HEK293 (cell line): Measurements from ENCODE around the gene CAPN5.

Experiments used
- CTCF ChIA-PET: fragments of 350-600 bp; formaldehyde crosslinking; extraction: SDS; loops from one replicate; lab custom pipeline; 2021; ENCODE audit warnings: antibody characterized with exemption; lab: Yijun Ruan, JAX
- POLR2A ChIA-PET: fragments of 300-600 bp; formaldehyde crosslinking; extraction: SDS; loops from one replicate; lab custom pipeline; 2020; ENCODE audit warnings: antibody characterized with exemption, inconsistent platforms; lab: Yijun Ruan, JAX
- H3K27ac ChIP-seq: fragments of 200-500 bp; sonication (Bioruptor generic); 2 replicates; pipeline ENCODE4 v1.5.1; 2014; ENCODE audit warnings: low read depth, low read length, control low read depth, inconsistent platforms; ENCODE audit errors: extremely low read depth
- H3K36me3 ChIP-seq, 2 experiments: fragments of 200-500 bp in 1 of 2; sonication (Bioruptor generic) in 1 of 2; 1 replicate in 1 of 2; 2 replicates in 1 of 2; pipeline ENCODE4 v1.5.1; 2014 to 2017; ENCODE audit warnings: inconsistent platforms in 2 of 2, low read length in 2 of 2; ENCODE audit not compliant: control insufficient read depth in 2 of 2, insufficient read depth in 1 of 2
- H3K4me1 ChIP-seq: fragments of 200-500 bp; sonication (Bioruptor generic); 2 replicates; pipeline ENCODE4 v1.5.1; 2014; ENCODE audit warnings: mild to moderate bottlenecking, low read length, inconsistent platforms; ENCODE audit not compliant: control insufficient read depth, insufficient read depth
- H3K4me3 ChIP-seq: 2 replicates; pipeline ENCODE4 v1.5.1; 2011; ENCODE audit warnings: low read depth, mild to moderate bottlenecking, control low read depth, low read length, moderate library complexity
- H3K9me3 ChIP-seq: fragments of 200-500 bp; sonication (Bioruptor generic); 2 replicates; pipeline ENCODE4 v1.5.1; 2014; ENCODE audit warnings: low read depth, low read length, inconsistent platforms; ENCODE audit not compliant: control insufficient read depth, insufficient read depth
- KLF10 ChIP-seq: fragments of 450-650 bp; IDR thresholded peaks from 2 replicates; pipeline ENCODE4 v1.5.1; 2018; ENCODE audit warnings: missing biosample characterization, mild to moderate bottlenecking, missing genetic modification characterization
- PATZ1 ChIP-seq: fragments of 450-650 bp; formaldehyde crosslinking; IDR thresholded peaks from 2 replicates; pipeline ENCODE4 v1.5.1; 2016; ENCODE audit warnings: missing biosample characterization, missing genetic modification characterization
- PRDM4 ChIP-seq: fragments of 450-650 bp; formaldehyde crosslinking; IDR thresholded peaks from 2 replicates; pipeline ENCODE4 v1.5.1; 2017; ENCODE audit warnings: missing biosample characterization, missing genetic modification characterization
- SCRT2 ChIP-seq: fragments of 450-650 bp; formaldehyde crosslinking; IDR thresholded peaks from 2 replicates; pipeline ENCODE4 v1.5.1; 2016; ENCODE audit warnings: missing biosample characterization, missing genetic modification characterization
- ZNF2 ChIP-seq: fragments of 450-650 bp; formaldehyde crosslinking; IDR thresholded peaks from 2 replicates; pipeline ENCODE4 v1.5.1; 2016; ENCODE audit warnings: missing biosample characterization, missing genetic modification characterization
- ZNF211 ChIP-seq: fragments of 450-650 bp; formaldehyde crosslinking; IDR thresholded peaks from 2 replicates; pipeline ENCODE4 v1.5.1; 2016; ENCODE audit warnings: low read depth, missing biosample characterization, missing genetic modification characterization
- ZNF248 ChIP-seq: fragments of 450-650 bp; formaldehyde crosslinking; IDR thresholded peaks from 2 replicates; pipeline ENCODE4 v1.5.1; 2017; ENCODE audit warnings: missing biosample characterization, missing genetic modification characterization
- ZNF404 ChIP-seq: fragments of 450-650 bp; formaldehyde crosslinking; IDR thresholded peaks from 2 replicates; pipeline ENCODE4 v1.5.1; 2017; ENCODE audit warnings: missing biosample characterization, missing genetic modification characterization
- ZNF423 ChIP-seq: fragments of 450-650 bp; formaldehyde crosslinking; IDR thresholded peaks from 2 replicates; pipeline ENCODE4 v1.5.1; 2016; ENCODE audit warnings: missing biosample characterization, missing genetic modification characterization
- ZNF510 ChIP-seq: fragments of 450-650 bp; formaldehyde crosslinking; IDR thresholded peaks from 2 replicates; pipeline ENCODE4 v1.5.1; 2018; ENCODE audit warnings: mild to moderate bottlenecking, missing genetic modification characterization, missing biosample characterization; ENCODE audit not compliant: insufficient replicate concordance
- ZNF610 ChIP-seq: fragments of 450-650 bp; formaldehyde crosslinking; IDR thresholded peaks from 2 replicates; pipeline ENCODE4 v1.5.1; 2016; ENCODE audit warnings: missing biosample characterization, missing genetic modification characterization, borderline replicate concordance
- ZNF626 ChIP-seq: fragments of 450-650 bp; sonication (Bioruptor Pico); formaldehyde crosslinking; IDR thresholded peaks from 2 replicates; pipeline ENCODE4 v1.5.1; 2018; ENCODE audit warnings: missing biosample characterization, missing genetic modification characterization, inconsistent platforms
- ZNF654 ChIP-seq: fragments of 450-650 bp; formaldehyde crosslinking; IDR thresholded peaks from 2 replicates; pipeline ENCODE4 v1.5.1; 2016; ENCODE audit warnings: low read depth, missing biosample characterization, missing genetic modification characterization
- ZNF830 ChIP-seq: fragments of 450-650 bp; IDR thresholded peaks from 2 replicates; pipeline ENCODE4 v1.5.0; 2018; ENCODE audit warnings: missing biosample characterization, missing genetic modification characterization, low read depth, mild to moderate bottlenecking, moderate library complexity
- ZXDB ChIP-seq: fragments of 450-650 bp; formaldehyde crosslinking; IDR thresholded peaks from 2 replicates; pipeline ENCODE4 v1.5.1; 2016; ENCODE audit warnings: missing biosample characterization, missing genetic modification characterization
- TF ChIP-seq, protein P1 (sequence below): fragments of 450-650 bp; formaldehyde crosslinking; IDR thresholded peaks from 2 replicates; pipeline ENCODE4 v1.5.1; 2017; ENCODE audit warnings: missing biosample characterization, missing genetic modification characterization
- TF ChIP-seq, protein P2 (sequence below): fragments of 450-650 bp; formaldehyde crosslinking; IDR thresholded peaks from 2 replicates; pipeline ENCODE4 v1.5.1; 2016; ENCODE audit warnings: missing biosample characterization, missing genetic modification characterization
- TF ChIP-seq, protein P3 (sequence below): fragments of 450-650 bp; formaldehyde crosslinking; IDR thresholded peaks from 2 replicates; pipeline ENCODE4 v1.5.1; 2017; ENCODE audit warnings: missing biosample characterization, mild to moderate bottlenecking, missing genetic modification characterization, moderate library complexity

Gene CAPN5

DNA sequence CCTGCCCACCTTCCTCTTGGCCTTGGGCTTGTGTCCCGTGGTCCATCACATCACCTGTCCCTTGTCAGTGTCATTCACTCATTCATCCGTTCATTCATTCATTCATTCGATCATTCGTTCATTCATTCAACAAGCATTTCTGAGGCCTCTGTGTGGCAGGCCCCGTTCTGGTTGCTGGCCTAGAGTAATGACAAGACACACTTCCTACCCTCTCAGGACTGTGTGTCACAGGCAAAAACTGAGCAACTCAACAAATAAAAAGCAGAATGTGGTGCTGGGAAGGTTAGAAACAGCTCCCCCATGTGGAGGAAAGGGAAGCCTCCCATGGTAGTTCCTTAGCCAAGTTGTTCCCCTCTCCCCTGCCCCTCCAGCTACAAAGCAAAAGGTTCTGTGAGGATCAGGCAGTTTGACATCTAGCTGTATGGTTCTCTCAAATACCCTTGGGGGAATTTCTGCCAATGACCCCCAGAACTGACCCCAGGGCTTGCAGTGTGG lies 34.3 kb downstream of the CAPN5 start:
- POLR2A ChIA-PET, result no interaction called here
- no peak overlapping the region for H3K27ac ChIP-seq
- CTCF ChIA-PET, result interaction anchor here (0.5 to 2.9 kb wide), 5 partner anchors 10 to 1246 kb away, joined by 3 to 18 read pairs (median 3); no protein-coding TSS in a partner anchor

GRCh38 chr11:77102246-77103210 lies 35.8 kb downstream of the CAPN5 start, which contains the start of gene OMP:
OMP (plus strand) TSS chr11:77102840; CDS start chr11:77102840, 0 bp downstream.
- Histone ChIP-seq H3K9me3 (no peaks in the 10 kb centered on the region), H3K36me3 (no peaks in the 10 kb centered on the region), H3K4me3 (no peak within 1 kb of the TSS), H3K27ac (no peak within 1 kb of the TSS), H3K4me1 (no peaks in the 10 kb centered on the region)
- POLR2A ChIA-PET, result no interaction called here
- TF ChIP-seq ZNF404 (no peak), SCRT2 (tag by site-specific recombination) (no peak), ZNF626 (tag by site-specific recombination) (no peak), KLF10 (tag by site-specific recombination) (no peak), ZNF830 (tag by site-specific recombination) (no peak), ZXDB (tag by site-specific recombination) (no peak), ZNF654 (no peak), ZNF423 (tag by site-specific recombination) (no peak)
- TF ChIP-seq, protein P1, sequence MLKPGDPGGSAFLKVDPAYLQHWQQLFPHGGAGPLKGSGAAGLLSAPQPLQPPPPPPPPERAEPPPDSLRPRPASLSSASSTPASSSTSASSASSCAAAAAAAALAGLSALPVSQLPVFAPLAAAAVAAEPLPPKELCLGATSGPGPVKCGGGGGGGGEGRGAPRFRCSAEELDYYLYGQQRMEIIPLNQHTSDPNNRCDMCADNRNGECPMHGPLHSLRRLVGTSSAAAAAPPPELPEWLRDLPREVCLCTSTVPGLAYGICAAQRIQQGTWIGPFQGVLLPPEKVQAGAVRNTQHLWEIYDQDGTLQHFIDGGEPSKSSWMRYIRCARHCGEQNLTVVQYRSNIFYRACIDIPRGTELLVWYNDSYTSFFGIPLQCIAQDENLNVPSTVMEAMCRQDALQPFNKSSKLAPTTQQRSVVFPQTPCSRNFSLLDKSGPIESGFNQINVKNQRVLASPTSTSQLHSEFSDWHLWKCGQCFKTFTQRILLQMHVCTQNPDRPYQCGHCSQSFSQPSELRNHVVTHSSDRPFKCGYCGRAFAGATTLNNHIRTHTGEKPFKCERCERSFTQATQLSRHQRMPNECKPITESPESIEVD, result no peak
- CTCF ChIA-PET, result interaction anchor here (0.5 to 2.9 kb wide), 3 partner anchors 8 to 575 kb away, joined by 3 to 18 read pairs (median 3); no protein-coding TSS in a partner anchor

More for the DNA sequence above, 34.3 kb downstream of the CAPN5 start:
- TF ChIP-seq ZNF248 (tag by site-specific recombination) (no peak), ZNF510 (tag by site-specific recombination) (no peak)
- TF ChIP-seq, protein P2, sequence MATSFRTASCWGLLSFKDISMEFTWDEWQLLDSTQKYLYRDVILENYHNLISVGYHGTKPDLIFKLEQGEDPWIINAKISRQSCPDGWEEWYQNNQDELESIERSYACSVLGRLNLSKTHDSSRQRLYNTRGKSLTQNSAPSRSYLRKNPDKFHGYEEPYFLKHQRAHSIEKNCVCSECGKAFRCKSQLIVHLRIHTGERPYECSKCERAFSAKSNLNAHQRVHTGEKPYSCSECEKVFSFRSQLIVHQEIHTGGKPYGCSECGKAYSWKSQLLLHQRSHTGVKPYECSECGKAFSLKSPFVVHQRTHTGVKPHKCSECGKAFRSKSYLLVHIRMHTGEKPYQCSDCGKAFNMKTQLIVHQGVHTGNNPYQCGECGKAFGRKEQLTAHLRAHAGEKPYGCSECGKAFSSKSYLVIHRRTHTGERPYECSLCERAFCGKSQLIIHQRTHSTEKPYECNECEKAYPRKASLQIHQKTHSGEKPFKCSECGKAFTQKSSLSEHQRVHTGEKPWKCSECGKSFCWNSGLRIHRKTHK (tag by site-specific recombination), result no peak
- H3K4me1 ChIP-seq, result no peaks in the 10 kb centered on the region
- no peaks in the 10 kb centered on the region for H3K9me3 ChIP-seq
- no peaks in the 10 kb centered on the region for H3K36me3 ChIP-seq
- H3K4me3 ChIP-seq, result no peak overlapping the region

DNA sequence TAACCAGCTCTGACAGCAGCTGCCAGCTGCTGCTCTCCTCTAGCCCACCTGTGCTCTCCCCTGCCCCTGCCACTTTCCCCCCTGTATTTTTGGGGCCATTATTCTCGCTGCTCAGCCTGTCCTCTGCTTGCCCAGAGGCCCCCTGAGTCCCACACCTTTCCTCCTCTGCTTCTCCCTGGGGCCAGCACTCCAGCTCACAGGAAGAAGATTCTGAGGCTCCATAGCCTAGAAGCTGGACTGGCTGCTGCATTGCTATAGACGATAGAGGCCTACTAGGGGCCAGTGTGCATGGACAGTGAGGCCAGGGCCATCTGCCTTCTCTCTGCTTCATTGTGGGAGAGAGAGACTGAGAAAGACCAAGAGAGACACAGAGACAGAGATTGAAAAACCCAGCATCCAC lies 36.5 kb downstream of the CAPN5 start:
- no peaks in the 10 kb centered on the region for H3K4me1 ChIP-seq
- H3K27ac ChIP-seq, result no peak overlapping the region
- H3K4me3 ChIP-seq, result no peak overlapping the region
- no peaks in the 10 kb centered on the region for H3K9me3 ChIP-seq
- ChIA-PET CTCF (interaction anchor here (0.6 to 1.1 kb wide), 2 partner anchors 9 to 24 kb away, joined by 3 read pairs; no protein-coding TSS in a partner anchor), POLR2A (no interaction called here)
- H3K36me3 ChIP-seq, result no peaks in the 10 kb centered on the region
- TF ChIP-seq ZNF211 (tag by site-specific recombination) (no peak), PRDM4 (tag by site-specific recombination) (no peak), ZXDB (tag by site-specific recombination) (no peak), ZNF610 (tag by site-specific recombination) (no peak), PATZ1 (no peak), ZNF2 (no peak)
- TF ChIP-seq, protein P3, sequence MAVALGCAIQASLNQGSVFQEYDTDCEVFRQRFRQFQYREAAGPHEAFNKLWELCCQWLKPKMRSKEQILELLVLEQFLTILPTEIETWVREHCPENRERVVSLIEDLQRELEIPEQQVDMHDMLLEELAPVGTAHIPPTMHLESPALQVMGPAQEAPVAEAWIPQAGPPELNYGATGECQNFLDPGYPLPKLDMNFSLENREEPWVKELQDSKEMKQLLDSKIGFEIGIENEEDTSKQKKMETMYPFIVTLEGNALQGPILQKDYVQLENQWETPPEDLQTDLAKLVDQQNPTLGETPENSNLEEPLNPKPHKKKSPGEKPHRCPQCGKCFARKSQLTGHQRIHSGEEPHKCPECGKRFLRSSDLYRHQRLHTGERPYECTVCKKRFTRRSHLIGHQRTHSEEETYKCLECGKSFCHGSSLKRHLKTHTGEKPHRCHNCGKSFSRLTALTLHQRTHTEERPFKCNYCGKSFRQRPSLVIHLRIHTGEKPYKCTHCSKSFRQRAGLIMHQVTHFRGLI (tag by site-specific recombination), result no peak
